Measurements from ENCODE around the gene UBXN4. TPM values are rescaled to one million over a fixed set of nuclear protein-coding genes. Genes with fewer than 3 reads are reported as not detected.

The UBXN4 gene
- total and polyA plus RNA-seq, 2 donors (not counting 1 experiment from before 2014, with no cell fraction given): 41.7 to 113 TPM

DNA sequence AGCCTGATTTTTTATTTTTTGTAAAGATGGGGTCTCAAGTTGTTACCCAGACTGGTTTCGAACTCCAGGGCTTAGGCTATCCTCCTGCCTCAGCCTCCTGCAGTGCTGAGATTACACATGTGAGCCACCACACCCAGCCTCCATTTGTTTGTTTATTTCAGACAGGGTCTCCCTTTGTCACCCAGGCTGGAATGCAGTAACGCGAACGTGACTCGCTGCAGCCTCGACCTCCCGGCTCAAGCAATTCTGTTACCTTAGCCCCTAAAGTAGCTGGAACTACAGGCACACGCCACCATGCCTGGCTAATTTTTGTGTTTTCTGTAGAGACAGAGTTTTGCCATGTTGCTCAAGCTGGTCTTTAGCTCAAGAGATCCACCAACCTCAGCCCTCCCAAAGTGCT is 27.2 kb downstream of the UBXN4 start:
- Histone ChIP-seq H3K27me3 (replicated peaks in 1 of 4; ENCODE audit: control extremely low read depth in 1 of 4, control insufficient read depth in 3 of 4, insufficient read depth in 4 of 4, low read length in 3 of 4) (no peaks in the 10 kb centered on the region), H2AFZ (ENCODE audit: insufficient read depth, low read depth, low read length, poor library complexity, severe bottlenecking) (no peak overlapping the region), H3K79me2 (ENCODE audit: control insufficient read depth, insufficient read depth, low read length) (peaks cover 7% of the 10 kb centered on the region), H4K20me1 (ENCODE audit: control insufficient read depth, insufficient read depth, low read length, poor library complexity, severe bottlenecking) (no peaks in the 10 kb centered on the region), H3K4me1 (ENCODE audit: control insufficient read depth in 2 of 2, insufficient read depth in 2 of 2, low read length in 2 of 2) (no peaks in the 10 kb centered on the region), H3K9me3 (ENCODE audit: control extremely low read depth in 1 of 3, control insufficient read depth in 2 of 3, insufficient read depth in 1 of 3, low read length in 2 of 3) (no peaks in the 10 kb centered on the region), H3K36me3 (replicated peaks in 1 of 2; ENCODE audit: control extremely low read depth in 1 of 2, control insufficient read depth in 1 of 2, extremely low read depth in 1 of 2, insufficient read depth in 2 of 2, low read length in 1 of 2) (peaks cover 16 to 73% of the 10 kb centered on the region in 2 experiments), H3K27ac (ENCODE audit: low read length in 2 of 2) (no peak overlapping the region), H3K4me2 (replicated peaks; ENCODE audit: low read depth, low read length, poor library complexity, severe bottlenecking) (no peak overlapping the region), H3K4me3 (ENCODE audit: control extremely low read depth in 1 of 5, extremely low read depth in 1 of 5, insufficient read depth in 1 of 5, low read depth in 2 of 5, low read length in 4 of 5) (no peak overlapping the region), H3K9ac (ENCODE audit: low read length) (no peak overlapping the region)
- DNase-seq: no peak
- H3K27me3 Mint-ChIP-seq: no peaks in the 10 kb centered on the region
- no peak for ATAC-seq (ENCODE audit: low read depth)
- no peaks in the 10 kb centered on the region for H3K4me1 Mint-ChIP-seq
- TF ChIP-seq, protein P1, sequence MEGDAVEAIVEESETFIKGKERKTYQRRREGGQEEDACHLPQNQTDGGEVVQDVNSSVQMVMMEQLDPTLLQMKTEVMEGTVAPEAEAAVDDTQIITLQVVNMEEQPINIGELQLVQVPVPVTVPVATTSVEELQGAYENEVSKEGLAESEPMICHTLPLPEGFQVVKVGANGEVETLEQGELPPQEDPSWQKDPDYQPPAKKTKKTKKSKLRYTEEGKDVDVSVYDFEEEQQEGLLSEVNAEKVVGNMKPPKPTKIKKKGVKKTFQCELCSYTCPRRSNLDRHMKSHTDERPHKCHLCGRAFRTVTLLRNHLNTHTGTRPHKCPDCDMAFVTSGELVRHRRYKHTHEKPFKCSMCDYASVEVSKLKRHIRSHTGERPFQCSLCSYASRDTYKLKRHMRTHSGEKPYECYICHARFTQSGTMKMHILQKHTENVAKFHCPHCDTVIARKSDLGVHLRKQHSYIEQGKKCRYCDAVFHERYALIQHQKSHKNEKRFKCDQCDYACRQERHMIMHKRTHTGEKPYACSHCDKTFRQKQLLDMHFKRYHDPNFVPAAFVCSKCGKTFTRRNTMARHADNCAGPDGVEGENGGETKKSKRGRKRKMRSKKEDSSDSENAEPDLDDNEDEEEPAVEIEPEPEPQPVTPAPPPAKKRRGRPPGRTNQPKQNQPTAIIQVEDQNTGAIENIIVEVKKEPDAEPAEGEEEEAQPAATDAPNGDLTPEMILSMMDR (IDR thresholded peaks at IDR 0.05): no peak
- TF ChIP-seq EZH2 (IDR thresholded peaks at IDR 0.05; ENCODE audit: borderline replicate concordance, insufficient read depth, low read depth, low read length, poor library complexity, severe bottlenecking): no peak
- no peak overlapping the region for H3K27ac Mint-ChIP-seq
- intact Hi-C loops (cut with micrococcal nuclease): no loop called here
- ChIA-PET CTCF (interaction anchor here (1.5 kb wide), 1 partner anchor 59 kb away, joined by 3 read pairs; no protein-coding TSS in a partner anchor), POLR2A (no interaction called here)
- no peaks in the 10 kb centered on the region for H3K9me3 Mint-ChIP-seq (ENCODE audit: insufficient read depth)
- no peak overlapping the region for H3K4me3 Mint-ChIP-seq
- 98% methylated on average over 7 of the region's 8 CpGs for WGBS (ENCODE audit: insufficient coverage)

DNA sequence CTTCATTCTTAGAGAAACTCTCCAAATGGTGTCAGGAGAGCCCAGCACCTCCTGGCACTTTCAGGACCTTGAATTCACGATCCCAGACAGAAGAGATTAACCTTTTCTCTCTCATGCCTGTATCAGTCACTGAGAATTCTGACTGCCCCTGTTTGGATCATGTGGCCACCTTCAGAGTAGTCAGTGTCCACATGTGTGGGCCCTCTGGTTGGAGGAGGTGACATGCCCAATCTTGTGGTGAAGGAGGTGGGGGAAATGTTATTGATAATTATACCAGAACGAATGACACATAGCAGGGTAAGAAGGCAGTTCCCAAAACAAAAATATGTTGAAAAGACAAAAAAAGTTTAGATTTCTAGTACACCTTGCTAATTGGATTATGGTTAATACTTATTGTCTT is 31.7 kb downstream of the UBXN4 start:
- Mint-ChIP-seq H3K4me3 (no peak overlapping the region), H3K27me3 (no peaks in the 10 kb centered on the region), H3K27ac (no peak overlapping the region), H3K4me1 (no peaks in the 10 kb centered on the region), H3K9me3 (ENCODE audit: insufficient read depth) (no peaks in the 10 kb centered on the region)
- no peaks in the 10 kb centered on the region for H3K9me3 ChIP-seq (ENCODE audit: control extremely low read depth in 1 of 3, control insufficient read depth in 2 of 3, insufficient read depth in 1 of 3, low read length in 2 of 3)
- 88% methylated on average over 1 of the region's 2 CpGs for WGBS (ENCODE audit: insufficient coverage)
- H3K9ac ChIP-seq (ENCODE audit: low read length): no peak overlapping the region
- no peak for DNase-seq
- CTCF ChIA-PET: interaction anchor here (0.5 to 0.7 kb wide), 2 partner anchors 24 to 148 kb away, joined by 3 to 4 read pairs; no protein-coding TSS in a partner anchor
- intact Hi-C loops (cut with micrococcal nuclease): no loop called here
- peaks cover 14 to 78% of the 10 kb centered on the region in 2 experiments for H3K36me3 ChIP-seq (replicated peaks in 1 of 2; ENCODE audit: control extremely low read depth in 1 of 2, control insufficient read depth in 1 of 2, extremely low read depth in 1 of 2, insufficient read depth in 2 of 2, low read length in 1 of 2)
- POLR2A ChIA-PET: no interaction called here
- H3K4me2 ChIP-seq (replicated peaks; ENCODE audit: low read depth, low read length, poor library complexity, severe bottlenecking): no peak overlapping the region
- no peak overlapping the region for H3K27ac ChIP-seq (ENCODE audit: low read length in 2 of 2)
- ATAC-seq (ENCODE audit: low read depth): no peak
- TF ChIP-seq, protein P1 (IDR thresholded peaks at IDR 0.05): no peak
- TF ChIP-seq EZH2 (IDR thresholded peaks at IDR 0.05; ENCODE audit: borderline replicate concordance, insufficient read depth, low read depth, low read length, poor library complexity, severe bottlenecking): no peak
- H3K27me3 ChIP-seq (replicated peaks in 1 of 4; ENCODE audit: control extremely low read depth in 1 of 4, control insufficient read depth in 3 of 4, insufficient read depth in 4 of 4, low read length in 3 of 4): no peaks in the 10 kb centered on the region
- H2AFZ ChIP-seq (ENCODE audit: insufficient read depth, low read depth, low read length, poor library complexity, severe bottlenecking): no peak overlapping the region
- H3K4me1 ChIP-seq (ENCODE audit: control insufficient read depth in 2 of 2, insufficient read depth in 2 of 2, low read length in 2 of 2): no peaks in the 10 kb centered on the region
- no peak overlapping the region for H3K4me3 ChIP-seq (ENCODE audit: control extremely low read depth in 1 of 5, extremely low read depth in 1 of 5, insufficient read depth in 1 of 5, low read depth in 2 of 5, low read length in 4 of 5)
- H4K20me1 ChIP-seq (ENCODE audit: control insufficient read depth, insufficient read depth, low read length, poor library complexity, severe bottlenecking): no peaks in the 10 kb centered on the region
- H3K79me2 ChIP-seq (ENCODE audit: control insufficient read depth, insufficient read depth, low read length): no peaks in the 10 kb centered on the region
